Hepatocyte (in vitro differentiated cells): ENCODE results near the gene ZNF607.

Source experiments
- EZH2 ChIP-seq: fragments of 200-600 bp; sonication (generic); IDR thresholded peaks from 2 replicates; pipeline ENCODE4 v1.6.1; 2016; ENCODE audit warnings: antibody characterized with exemption, mild to moderate bottlenecking, borderline replicate concordance
- TF ChIP-seq, protein P1 (sequence below): fragments of 200-600 bp; sonication (generic); IDR thresholded peaks from 2 replicates; pipeline ENCODE4 v1.5.1; 2016; ENCODE audit warnings: antibody characterized with exemption, mild to moderate bottlenecking; ENCODE audit not compliant: poor library complexity

DNA sequence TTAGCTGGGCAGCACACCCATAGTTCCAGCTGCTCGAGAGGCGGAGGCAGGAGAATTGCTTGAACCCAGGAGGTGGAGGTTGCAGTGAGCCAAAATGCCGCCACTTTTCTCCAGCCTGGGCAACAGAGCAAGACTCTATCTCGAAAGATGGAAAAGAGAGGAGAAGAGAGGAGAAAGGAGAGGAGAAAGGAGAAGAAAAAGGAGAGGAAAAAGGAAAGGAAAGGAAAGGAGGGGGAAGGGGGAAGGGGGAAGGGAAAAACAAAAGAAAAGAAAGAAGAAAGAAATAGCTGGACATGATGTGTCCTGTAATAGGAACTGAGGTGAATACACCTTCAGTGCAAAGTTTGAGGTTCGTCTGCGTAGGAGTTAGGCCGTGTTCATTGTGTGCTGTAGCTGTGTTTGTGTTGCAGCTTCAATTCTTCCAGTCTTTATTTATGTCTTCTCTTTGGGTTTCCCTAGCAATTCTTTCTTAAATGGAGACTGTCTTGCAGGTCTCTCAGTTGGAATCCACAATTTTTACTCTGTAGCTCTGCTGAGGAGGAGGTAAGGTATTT lies 13.4 kb downstream of the ZNF607 start:
- TF ChIP-seq, protein P1, sequence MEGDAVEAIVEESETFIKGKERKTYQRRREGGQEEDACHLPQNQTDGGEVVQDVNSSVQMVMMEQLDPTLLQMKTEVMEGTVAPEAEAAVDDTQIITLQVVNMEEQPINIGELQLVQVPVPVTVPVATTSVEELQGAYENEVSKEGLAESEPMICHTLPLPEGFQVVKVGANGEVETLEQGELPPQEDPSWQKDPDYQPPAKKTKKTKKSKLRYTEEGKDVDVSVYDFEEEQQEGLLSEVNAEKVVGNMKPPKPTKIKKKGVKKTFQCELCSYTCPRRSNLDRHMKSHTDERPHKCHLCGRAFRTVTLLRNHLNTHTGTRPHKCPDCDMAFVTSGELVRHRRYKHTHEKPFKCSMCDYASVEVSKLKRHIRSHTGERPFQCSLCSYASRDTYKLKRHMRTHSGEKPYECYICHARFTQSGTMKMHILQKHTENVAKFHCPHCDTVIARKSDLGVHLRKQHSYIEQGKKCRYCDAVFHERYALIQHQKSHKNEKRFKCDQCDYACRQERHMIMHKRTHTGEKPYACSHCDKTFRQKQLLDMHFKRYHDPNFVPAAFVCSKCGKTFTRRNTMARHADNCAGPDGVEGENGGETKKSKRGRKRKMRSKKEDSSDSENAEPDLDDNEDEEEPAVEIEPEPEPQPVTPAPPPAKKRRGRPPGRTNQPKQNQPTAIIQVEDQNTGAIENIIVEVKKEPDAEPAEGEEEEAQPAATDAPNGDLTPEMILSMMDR: no peak
- no peak for TF ChIP-seq EZH2
